GM12892 (cell line): ENCODE data around the gene UBE2L5.

Experiments used
- POLR2A ChIP-seq: IDR thresholded peaks from 2 replicates; pipeline ENCODE4 v1.6.1; 2011; ENCODE audit warnings: low read depth, low read length, control low read depth
- POLR2AphosphoS5 ChIP-seq: IDR thresholded peaks from 2 replicates; pipeline ENCODE4 v1.6.1; 2011; ENCODE audit warnings: low read depth, low read length, control low read depth

GRCh38 chr13:30429721-30430694, 7.7 kb downstream of the UBE2L5 start:
- TF ChIP-seq POLR2AphosphoS5 (no peak), POLR2A (no peak)
